Ishikawa (cell line): ENCODE measurements around the gene UBE2D4.

Source experiments
- CEBPB ChIP-seq: IDR thresholded peaks from 2 replicates; pipeline ENCODE4 v1.6.1; 2012
- CREB1 ChIP-seq: IDR thresholded peaks from 2 replicates; pipeline ENCODE4 v1.6.1; 2012; ENCODE audit warnings: low read depth
- EGR1 ChIP-seq: IDR thresholded peaks from 2 replicates; pipeline ENCODE4 v1.6.1; 2012
- EP300 ChIP-seq: IDR thresholded peaks from 2 replicates; pipeline ENCODE4 v1.6.1; 2012; ENCODE audit warnings: borderline replicate concordance
- FOXM1 ChIP-seq: IDR thresholded peaks from 2 replicates; pipeline ENCODE4 v1.6.1; 2012; ENCODE audit warnings: low read depth, borderline replicate concordance
- NFIC ChIP-seq: IDR thresholded peaks from 2 replicates; pipeline ENCODE4 v1.6.1; 2012
- RAD21 ChIP-seq: IDR thresholded peaks from 2 replicates; pipeline ENCODE4 v1.6.1; 2012; ENCODE audit warnings: low read depth
- TAF1 ChIP-seq: IDR thresholded peaks from 2 replicates; pipeline ENCODE4 v1.6.1; 2012; ENCODE audit warnings: low read depth, mild to moderate bottlenecking
- TEAD4 ChIP-seq: IDR thresholded peaks from 2 replicates; pipeline ENCODE4 v1.6.1; 2012
- TF ChIP-seq, protein P1 (sequence below): IDR thresholded peaks from 2 replicates; pipeline ENCODE4 v1.6.1; 2012; ENCODE audit warnings: low read depth, mild to moderate bottlenecking
- TF ChIP-seq, protein P2 (sequence below): IDR thresholded peaks from 2 replicates; pipeline ENCODE4 v1.6.1; 2012
- TF ChIP-seq, protein P3 (sequence below): IDR thresholded peaks from 2 replicates; pipeline ENCODE4 v1.6.1; 2012

DNA sequence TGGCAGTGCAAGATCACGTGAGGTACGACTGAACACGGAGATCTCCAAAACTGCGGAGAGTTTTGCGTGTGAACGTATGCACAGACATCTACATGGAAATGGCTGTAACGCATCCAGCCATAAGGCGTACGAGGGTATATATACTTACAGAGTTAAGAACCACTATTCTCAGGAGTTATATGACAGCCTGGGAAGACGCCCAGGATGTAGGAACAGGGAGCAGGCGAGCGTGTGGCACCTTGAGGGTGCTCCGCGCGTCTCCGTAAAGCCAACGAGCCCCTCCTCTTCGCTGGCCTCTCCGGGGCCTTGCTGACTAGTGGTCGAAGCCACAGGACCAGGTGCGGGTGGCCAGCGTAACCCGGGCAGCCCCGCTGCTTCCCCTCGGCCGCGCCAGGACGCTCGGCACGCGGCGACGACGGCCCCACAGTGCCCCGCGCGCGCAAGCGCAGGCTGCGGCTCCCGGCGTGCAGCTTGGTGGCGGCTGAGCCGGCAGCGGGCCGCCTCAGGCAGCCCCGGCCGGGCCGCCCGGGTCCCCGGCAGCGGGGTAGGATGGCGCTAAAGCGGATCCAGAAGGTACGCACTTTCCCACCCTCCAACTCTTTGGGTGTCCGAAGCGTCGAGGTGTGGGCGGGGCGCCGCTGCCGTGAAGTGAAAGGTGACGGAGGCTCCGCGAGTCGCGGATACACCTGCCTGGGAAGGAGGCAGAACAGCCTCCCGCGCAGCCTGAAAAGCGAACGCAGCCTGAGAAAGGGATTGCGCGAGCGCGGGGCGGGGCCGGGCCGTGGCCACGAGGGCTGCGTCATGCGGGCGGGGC, at the start of gene UBE2D4:
- TF ChIP-seq NFIC = no peak
- TF ChIP-seq, protein P1, sequence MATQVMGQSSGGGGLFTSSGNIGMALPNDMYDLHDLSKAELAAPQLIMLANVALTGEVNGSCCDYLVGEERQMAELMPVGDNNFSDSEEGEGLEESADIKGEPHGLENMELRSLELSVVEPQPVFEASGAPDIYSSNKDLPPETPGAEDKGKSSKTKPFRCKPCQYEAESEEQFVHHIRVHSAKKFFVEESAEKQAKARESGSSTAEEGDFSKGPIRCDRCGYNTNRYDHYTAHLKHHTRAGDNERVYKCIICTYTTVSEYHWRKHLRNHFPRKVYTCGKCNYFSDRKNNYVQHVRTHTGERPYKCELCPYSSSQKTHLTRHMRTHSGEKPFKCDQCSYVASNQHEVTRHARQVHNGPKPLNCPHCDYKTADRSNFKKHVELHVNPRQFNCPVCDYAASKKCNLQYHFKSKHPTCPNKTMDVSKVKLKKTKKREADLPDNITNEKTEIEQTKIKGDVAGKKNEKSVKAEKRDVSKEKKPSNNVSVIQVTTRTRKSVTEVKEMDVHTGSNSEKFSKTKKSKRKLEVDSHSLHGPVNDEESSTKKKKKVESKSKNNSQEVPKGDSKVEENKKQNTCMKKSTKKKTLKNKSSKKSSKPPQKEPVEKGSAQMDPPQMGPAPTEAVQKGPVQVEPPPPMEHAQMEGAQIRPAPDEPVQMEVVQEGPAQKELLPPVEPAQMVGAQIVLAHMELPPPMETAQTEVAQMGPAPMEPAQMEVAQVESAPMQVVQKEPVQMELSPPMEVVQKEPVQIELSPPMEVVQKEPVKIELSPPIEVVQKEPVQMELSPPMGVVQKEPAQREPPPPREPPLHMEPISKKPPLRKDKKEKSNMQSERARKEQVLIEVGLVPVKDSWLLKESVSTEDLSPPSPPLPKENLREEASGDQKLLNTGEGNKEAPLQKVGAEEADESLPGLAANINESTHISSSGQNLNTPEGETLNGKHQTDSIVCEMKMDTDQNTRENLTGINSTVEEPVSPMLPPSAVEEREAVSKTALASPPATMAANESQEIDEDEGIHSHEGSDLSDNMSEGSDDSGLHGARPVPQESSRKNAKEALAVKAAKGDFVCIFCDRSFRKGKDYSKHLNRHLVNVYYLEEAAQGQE = no peak
- TF ChIP-seq, protein P2, sequence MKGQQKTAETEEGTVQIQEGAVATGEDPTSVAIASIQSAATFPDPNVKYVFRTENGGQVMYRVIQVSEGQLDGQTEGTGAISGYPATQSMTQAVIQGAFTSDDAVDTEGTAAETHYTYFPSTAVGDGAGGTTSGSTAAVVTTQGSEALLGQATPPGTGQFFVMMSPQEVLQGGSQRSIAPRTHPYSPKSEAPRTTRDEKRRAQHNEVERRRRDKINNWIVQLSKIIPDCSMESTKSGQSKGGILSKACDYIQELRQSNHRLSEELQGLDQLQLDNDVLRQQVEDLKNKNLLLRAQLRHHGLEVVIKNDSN = peak; percentile 88
- peak; percentile 66; the same call in 1 of the 2 replicates for TF ChIP-seq CEBPB
- no peak for TF ChIP-seq TEAD4
- no peak for TF ChIP-seq FOXM1
- TF ChIP-seq, protein P3, sequence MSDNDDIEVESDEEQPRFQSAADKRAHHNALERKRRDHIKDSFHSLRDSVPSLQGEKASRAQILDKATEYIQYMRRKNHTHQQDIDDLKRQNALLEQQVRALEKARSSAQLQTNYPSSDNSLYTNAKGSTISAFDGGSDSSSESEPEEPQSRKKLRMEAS = peak; percentile 96
- no peak for TF ChIP-seq EGR1
- TF ChIP-seq RAD21 = peak; percentile 4; the same call in 1 of the 2 replicates
- TF ChIP-seq CREB1 = peak; percentile 60; the same call in 1 of the 2 replicates
- peak; percentile 74 for TF ChIP-seq TAF1
- TF ChIP-seq EP300 = 0 out of 2 replicates have a peak, but pooled peaks have one; percentile 7
